ENCODE measurements around the gene DNAI4. TPM values are rescaled to one million over a fixed set of nuclear protein-coding genes. Genes with fewer than 3 reads are reported as not detected.

DNAI4 gene
- total and polyA plus RNA-seq, 2 experiments from 2014 or later = 0.90 to 3.8 TPM

GRCh38 chr1:66943361-66943969 is 18.8 kb upstream of the DNAI4 start:
- Histone ChIP-seq H3K4me2 (no peak overlapping the region), H3K36me3 (ENCODE audit: insufficient read depth) (peaks cover 22% of the 10 kb centered on the region; the same call in 1 of the 2 replicates)
- no peak for ATAC-seq

More at GRCh38 chr1:66943361-66943969, 18.8 kb upstream of the DNAI4 start:
- no peak for TF ChIP-seq ZNF462 (CRISPR knock-in tag; IDR thresholded peaks at IDR 0.05)
- TF ChIP-seq ZNF114 (CRISPR knock-in tag; IDR thresholded peaks at IDR 0.05) = no peak
- no peak for TF ChIP-seq NANOG (IDR thresholded peaks at IDR 0.05; ENCODE audit: borderline replicate concordance)
- TF ChIP-seq STAT1 (IDR thresholded peaks at IDR 0.05; ENCODE audit: unreplicated experiment) = no peak
- TF ChIP-seq CTCF (conservative IDR thresholded peaks at IDR 0.05; ENCODE audit: low read depth in 2 of 2) = no peak
- no peak for TF ChIP-seq ETS1 (IDR thresholded peaks at IDR 0.05)
- no peak for TF ChIP-seq JUNB (IDR thresholded peaks at IDR 0.05; ENCODE audit: unreplicated experiment)
- no peak for TF ChIP-seq ZNF331 (CRISPR knock-in tag; IDR thresholded peaks at IDR 0.05; ENCODE audit: low read depth)
- no peak for TF ChIP-seq EZH2phosphoT487 (IDR thresholded peaks at IDR 0.05; ENCODE audit: unreplicated experiment)
- TF ChIP-seq CREB1 (CRISPR knock-in tag; IDR thresholded peaks at IDR 0.05; ENCODE audit: low read depth) = no peak
- no peak for TF ChIP-seq POLR2AphosphoS5 (IDR thresholded peaks at IDR 0.05; ENCODE audit: low read depth)
- no peak for TF ChIP-seq EZH2 (IDR thresholded peaks at IDR 0.05; ENCODE audit: low read depth, unreplicated experiment)
- TF ChIP-seq REST (IDR thresholded peaks at IDR 0.05; ENCODE audit: unreplicated experiment) = no peak
- H3K27ac ChIP-seq (ENCODE audit: low read depth) = no peak overlapping the region
- Mint-ChIP-seq H3K4me3 (no peak overlapping the region), H3K36me3 (ENCODE audit: low read depth) (peaks cover 21% of the 10 kb centered on the region; the same call in 2 of the 3 replicates), H3K4me1 (peaks cover 17% of the 10 kb centered on the region; the same call in 2 of the 3 replicates), H3K27ac (peak overlapping the region; percentile 89), H3K27me3 (ENCODE audit: insufficient read depth, low read depth, poor library complexity) (no peaks in the 10 kb centered on the region), H3K9me3 (no peaks in the 10 kb centered on the region)
- peaks cover 12% of the 10 kb centered on the region for H4K20me1 ChIP-seq (replicated peaks; ENCODE audit: insufficient read depth)
- peaks cover 17% of the 10 kb centered on the region for H3K4me1 ChIP-seq (ENCODE audit: insufficient read depth)
- H2AFZ ChIP-seq = no peak overlapping the region
- H3F3A ChIP-seq (replicated peaks; ENCODE audit: low read depth) = no peaks in the 10 kb centered on the region
- no peaks in the 10 kb centered on the region for H3K9me2 ChIP-seq (ENCODE audit: insufficient read depth)
- H3K4me3 ChIP-seq = no peak overlapping the region
- H3K79me2 ChIP-seq (replicated peaks; ENCODE audit: insufficient read depth) = peaks cover 67% of the 10 kb centered on the region
- DNase-seq (ENCODE audit: low spot score) = no peak
- no peaks in the 10 kb centered on the region for H3K27me3 ChIP-seq (ENCODE audit: insufficient read depth)
